HG03520 (cell line): Measurements from ENCODE around the gene AFMID.
"Not testable (repeated sequence)": the region's sequence is repeated elsewhere in the genome, so short reads cannot be mapped to it uniquely, and the experiment has no call there.

Source experiments
- ATAC-seq: cut with Tn5 transposase; IDR thresholded peaks from one replicate; pipeline ENCODE4 v1.9.1; 2021; ENCODE audit warnings: mild to moderate bottlenecking, moderate library complexity; ENCODE audit not compliant: unreplicated experiment

Gene AFMID

DNA sequence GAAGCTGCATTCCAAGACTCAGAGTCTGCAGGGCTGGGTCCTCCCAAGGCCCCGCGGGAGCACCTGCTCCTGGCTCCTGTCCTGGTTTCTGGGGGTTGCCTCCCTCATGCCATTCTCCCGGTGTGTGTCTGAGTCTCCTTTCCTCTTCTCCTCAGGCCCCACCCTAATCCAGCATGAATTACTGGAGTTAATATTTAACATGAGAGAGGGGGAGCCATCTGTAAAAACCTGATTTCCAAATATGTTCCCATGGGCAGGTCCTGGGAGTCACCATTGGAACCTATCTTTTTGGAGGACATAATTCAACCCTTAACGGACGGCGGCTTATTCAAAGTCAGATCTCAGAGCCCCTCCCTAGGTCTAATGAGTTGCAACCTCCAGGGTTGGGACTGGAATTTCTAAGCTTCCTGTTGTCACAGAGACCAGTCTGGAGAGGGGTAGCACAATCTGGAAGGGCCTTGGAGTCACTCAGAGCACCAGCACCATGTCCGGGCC is 35.6 kb upstream of the AFMID start:
- ATAC-seq: no peak

DNA sequence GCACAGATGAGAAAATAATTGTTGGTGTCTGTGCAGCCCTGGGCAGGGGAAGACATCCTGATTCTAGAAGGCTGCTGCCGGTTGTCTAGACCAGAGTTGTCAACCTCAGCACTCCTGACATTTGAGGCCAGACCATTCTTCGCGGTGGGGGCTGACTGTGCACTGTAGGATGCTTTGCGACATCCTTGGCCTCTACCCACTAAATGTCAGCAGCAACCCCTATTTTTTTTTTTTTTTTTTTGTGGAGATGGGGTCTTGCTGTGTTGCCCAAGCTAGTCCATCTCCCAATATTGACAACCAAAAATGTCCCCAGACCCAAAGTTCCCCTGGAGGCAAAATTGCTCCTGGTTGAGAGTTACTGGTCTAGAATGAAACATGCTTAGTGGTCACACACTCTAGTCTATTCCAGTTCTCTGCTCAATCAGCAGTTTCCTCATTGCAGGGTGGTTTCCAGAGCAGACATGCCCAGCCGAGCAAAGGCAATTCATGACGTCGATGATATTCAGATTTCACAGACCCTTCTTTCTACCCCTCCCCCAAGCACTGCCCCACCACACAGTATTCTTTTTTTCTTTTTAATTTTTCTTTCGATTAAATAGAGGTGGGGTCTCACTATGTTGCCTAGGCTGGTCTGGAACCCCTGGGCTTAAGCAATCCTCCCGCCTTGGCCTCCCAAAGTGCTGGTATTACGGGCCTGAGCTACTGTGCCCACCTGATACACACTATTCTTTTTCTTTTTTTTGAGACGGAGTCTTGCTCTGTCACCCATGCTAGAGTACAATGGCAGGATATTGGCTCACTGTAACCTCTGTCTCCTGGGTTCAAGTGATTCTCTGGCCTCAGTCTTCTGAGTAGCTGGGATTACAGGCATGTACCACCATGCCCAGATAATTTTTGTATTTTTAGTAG is 32.0 kb upstream of the AFMID start:
- ATAC-seq: no peak

DNA sequence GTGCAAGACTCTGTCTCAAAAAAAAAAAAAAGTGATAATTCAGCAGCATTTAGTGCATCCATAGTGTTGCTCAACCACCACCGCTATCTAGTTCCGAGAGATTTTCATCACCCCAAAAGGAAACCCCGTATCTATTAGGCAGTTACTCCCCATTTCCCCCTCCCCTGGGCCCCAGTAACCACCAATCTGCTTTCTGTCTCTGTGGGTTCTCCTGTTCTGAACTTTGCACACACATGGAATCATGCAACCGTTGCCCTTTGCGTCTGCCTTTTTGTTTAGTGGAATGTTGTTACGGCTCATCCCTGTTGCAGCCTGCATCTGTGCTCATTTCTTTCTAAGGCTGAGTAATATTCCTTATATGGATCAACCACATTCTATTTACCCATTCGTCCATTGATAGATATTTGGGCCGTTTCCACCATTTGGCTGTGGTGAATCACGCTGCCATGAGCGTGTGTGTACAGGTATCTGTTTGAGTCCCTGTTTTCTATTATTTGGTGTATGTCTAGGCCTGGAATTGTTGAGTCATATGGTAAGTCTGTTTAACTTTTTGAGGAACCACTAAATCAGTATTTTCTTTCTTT is 27.5 kb upstream of the AFMID start:
- no peak for ATAC-seq

DNA sequence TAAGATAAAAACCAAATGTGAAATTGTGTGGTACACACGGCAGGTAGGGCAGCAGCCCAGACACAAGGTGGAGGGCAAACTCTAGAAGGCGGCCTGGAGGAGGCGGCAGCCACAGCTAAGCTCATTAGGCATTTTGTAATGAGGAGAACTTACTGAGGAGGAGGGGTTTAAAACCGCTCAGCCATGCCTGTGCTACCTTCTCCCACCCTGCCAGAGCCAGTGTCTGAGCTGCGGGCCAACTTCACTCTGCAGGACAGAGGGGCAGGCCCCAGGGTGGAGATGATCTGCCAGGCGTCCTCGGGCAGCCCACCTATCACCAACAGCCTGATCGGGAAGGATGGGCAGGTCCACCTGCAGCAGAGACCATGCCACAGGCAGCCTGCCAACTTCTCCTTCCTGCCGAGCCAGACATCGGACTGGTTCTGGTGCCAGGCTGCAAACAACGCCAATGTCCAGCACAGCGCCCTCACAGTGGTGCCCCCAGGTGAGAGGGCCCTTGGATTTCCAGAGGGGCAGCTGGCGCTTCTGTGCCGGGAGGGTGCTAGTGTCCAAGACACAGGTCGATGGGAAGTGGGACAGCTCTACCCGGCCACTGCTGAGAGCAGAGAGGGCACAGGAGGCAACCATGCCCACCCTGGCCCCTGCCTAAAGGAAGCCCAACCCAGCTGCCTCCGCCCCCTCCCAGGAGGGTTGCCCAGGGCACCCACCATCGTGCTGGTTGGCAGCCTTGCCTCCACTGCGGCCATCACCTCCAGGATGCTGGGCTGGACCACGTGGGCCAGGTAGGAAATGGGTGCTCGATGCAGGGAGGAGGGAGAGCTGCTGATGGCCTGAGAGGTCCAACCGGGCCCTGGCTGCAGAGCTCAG is 23.0 kb upstream of the AFMID start:
- no peak for ATAC-seq

DNA sequence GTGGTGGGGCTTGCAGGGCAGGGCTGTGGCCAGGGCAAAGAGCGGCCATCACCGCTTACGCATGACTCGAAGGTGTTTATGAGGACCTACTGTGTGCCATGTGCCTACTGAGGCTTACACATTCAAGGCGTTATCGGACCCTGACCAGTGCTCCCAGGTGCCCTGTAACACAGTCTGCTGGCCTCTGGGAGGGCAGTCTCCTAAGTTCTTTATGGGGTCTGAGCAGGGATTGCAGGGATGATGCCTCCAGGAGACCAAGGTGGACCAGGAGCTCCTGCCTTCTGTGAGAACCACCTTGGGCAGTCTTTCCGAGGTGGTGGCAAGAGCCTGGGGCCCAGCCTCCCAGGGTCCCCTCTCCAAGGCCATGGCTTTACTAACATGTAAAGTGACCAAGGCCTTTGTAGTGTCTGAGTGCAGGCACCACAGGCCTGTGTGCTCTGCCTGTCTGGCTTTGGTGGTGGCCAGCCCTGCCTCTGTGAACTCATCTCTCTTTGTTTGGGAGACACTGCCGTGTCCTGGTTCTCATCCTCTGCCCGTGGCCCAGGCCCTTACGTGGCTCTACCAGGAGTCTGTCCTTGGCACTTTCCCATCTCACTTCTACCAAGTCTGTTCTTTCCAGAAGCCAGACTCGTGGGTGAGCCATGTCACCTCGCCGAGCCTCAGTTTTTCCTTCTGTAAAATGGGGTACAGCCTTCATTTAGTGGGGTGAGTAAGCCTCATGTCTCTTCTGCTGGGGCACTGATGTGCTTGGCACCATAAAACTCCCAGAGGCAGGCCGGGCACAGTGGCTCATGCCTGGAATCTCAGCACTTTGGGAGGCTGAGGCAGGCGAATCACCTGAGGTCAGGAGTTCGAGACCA is 22.2 kb upstream of the AFMID start:
- no peak for ATAC-seq

DNA sequence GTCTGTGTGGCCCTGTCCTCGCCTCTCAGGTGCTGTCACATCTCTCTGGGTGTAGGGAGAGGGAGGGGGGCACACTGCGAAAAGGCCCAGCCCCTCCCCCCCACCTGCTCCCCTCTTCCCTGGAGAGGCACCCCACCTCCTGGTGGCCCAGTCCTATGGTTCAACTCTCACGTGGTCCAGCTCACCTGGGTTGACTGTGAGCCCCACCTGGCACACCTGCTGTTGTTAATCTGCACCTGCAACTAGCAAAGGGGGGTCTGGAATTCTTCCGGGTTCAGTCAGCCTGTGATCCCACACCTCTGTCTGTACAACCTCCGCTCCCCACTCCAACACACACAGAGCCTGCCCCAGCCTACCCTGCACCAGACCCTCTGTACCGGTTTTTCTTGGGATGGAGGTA is 20.7 kb upstream of the AFMID start:
- no peak for ATAC-seq

DNA sequence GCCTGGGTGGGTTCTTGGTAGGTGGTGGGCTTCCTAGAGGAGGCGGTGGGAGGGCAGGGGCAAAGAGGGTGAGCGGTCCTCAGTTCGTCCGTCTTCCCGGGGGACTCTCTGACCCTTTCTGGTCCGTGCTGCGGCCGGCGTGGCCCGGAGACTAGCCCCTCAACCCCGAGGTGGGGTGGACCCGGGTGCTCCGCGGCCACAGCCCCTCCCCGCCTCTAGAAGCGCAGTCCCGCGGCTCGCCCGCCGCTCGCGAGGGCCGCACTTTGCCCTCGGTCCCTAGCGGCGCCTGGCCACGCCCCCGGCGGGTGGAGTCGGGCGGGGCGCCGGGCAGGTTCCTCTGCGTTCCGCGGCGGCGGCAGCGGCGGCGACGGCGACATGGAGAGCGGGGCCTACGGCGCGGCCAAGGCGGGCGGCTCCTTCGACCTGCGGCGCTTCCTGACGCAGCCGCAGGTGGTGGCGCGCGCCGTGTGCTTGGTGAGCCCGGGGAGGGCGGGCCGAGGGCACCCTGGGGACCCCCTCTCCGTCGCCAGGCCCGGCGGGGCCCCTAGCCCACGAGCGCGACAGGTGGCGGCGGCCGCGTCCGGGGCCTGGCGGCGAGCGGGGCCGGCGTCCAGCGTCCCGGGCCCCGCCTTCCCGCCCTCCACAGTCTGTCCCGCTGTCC is 18.8 kb upstream of the AFMID start, which contains the start of gene SYNGR2:
TSS of gene SYNGR2 (plus strand) at position 340 of the 661 bp plus-strand sequence. CDS start at position 376, 36 bp downstream.
- ATAC-seq: peak; percentile 44

DNA sequence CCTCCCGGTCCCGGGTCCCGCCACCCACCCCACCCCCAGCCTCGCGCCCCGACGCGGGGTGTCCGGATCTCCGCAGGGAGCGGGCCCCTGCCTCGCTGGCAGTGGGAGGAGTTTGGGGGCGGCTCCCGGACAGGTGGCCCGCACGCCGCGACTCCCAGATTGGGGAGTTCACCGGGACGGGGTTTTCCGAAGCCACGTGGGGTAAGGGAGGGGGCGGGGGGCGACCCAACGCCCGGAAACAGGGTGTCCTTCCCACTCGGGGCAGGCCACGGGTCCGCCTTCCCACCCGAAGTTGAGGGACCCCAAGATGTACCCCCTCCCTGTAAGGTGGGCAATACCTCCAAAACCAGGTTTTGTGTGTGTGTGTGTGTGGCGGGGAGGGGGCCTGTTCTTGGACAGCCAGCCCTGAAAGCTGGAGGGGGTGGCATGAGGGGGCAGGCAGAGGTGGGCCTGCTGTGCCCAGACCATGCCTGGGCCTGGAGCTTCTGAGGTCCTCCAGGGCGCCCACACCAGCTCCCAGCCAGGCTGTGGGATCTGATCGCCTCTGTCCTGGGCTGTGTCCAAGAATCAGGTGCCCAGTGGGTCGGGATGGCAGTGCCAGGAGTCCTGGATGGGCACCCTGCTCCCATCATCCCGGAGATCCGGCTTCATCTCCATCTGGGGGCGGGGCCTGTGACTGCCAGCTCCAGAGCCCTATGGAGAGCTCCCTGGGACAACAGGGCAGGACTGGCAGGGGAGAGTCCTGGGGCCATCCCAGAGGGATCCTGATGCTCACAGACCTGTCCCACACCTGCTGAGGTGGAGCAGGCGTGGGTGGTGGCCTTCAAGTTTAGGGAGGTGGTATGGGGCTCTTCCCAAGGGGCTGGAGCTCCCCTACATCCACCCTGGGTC is 18.0 kb upstream of the AFMID start:
- ATAC-seq: peak; percentile 18

DNA sequence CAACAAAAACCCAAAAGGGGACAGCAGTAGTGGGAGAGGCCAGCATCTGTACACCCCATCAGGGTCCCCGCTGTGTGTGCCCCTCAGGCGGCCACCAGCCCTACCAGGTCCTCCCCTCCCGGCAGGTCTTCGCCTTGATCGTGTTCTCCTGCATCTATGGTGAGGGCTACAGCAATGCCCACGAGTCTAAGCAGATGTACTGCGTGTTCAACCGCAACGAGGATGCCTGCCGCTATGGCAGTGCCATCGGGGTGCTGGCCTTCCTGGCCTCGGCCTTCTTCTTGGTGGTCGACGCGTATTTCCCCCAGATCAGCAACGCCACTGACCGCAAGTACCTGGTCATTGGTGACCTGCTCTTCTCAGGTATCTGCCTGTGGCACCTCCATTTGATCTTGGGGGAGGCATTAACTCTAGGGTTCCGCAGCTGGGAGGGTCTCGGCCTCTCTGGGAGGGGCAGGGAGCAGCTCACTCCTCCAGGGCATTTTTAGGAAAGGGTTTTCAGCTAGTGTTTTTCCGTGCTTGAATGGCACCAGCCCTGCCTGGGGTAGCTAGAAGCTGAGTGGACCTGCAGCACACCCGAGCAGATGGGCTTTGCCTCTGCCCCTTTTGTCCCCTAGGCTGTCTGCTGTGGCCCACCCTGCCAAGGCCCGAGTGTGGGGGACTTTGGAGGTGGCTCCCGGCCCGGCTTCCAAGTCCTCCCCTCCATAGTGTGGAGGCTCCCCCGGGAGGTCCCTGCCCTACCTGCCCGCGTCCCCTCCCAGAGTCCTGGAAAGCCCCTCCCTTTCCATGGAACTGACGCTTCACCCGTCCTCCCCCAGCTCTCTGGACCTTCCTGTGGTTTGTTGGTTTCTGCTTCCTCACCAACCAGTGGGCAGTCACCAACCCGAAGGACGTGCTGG is 16.2 kb upstream of the AFMID start:
- no peak for ATAC-seq

DNA sequence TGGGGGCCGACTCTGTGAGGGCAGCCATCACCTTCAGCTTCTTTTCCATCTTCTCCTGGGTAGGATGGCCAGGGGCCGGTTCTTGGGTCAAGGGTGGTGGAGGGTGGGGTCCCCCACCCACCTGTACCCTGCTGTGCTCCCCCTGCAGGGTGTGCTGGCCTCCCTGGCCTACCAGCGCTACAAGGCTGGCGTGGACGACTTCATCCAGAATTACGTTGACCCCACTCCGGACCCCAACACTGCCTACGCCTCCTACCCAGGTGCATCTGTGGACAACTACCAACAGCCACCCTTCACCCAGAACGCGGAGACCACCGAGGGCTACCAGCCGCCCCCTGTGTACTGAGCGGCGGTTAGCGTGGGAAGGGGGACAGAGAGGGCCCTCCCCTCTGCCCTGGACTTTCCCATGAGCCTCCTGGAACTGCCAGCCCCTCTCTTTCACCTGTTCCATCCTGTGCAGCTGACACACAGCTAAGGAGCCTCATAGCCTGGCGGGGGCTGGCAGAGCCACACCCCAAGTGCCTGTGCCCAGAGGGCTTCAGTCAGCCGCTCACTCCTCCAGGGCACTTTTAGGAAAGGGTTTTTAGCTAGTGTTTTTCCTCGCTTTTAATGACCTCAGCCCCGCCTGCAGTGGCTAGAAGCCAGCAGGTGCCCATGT is 15.4 kb upstream of the AFMID start:
- not testable (repeated sequence) for ATAC-seq

DNA sequence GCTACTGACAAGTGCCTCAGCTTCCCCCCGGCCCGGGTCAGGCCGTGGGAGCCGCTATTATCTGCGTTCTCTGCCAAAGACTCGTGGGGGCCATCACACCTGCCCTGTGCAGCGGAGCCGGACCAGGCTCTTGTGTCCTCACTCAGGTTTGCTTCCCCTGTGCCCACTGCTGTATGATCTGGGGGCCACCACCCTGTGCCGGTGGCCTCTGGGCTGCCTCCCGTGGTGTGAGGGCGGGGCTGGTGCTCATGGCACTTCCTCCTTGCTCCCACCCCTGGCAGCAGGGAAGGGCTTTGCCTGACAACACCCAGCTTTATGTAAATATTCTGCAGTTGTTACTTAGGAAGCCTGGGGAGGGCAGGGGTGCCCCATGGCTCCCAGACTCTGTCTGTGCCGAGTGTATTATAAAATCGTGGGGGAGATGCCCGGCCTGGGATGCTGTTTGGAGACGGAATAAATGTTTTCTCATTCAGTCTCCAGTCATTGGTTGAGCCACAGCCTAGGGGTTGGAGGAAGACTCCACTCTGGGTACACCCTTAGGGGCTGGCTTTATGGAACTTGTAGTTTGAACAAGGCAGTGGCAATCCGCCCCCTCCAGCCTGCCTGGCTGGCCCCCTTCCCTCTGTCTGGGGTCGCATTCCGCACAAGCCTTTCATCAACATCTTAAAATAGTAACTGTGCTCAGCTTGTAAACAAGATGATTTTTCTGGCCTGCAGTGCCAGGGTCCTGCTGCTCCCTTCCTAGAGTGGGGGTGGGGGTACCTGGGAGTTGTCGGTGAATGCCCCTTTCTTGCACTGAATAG is 14.7 kb upstream of the AFMID start:
- no peak for ATAC-seq

DNA sequence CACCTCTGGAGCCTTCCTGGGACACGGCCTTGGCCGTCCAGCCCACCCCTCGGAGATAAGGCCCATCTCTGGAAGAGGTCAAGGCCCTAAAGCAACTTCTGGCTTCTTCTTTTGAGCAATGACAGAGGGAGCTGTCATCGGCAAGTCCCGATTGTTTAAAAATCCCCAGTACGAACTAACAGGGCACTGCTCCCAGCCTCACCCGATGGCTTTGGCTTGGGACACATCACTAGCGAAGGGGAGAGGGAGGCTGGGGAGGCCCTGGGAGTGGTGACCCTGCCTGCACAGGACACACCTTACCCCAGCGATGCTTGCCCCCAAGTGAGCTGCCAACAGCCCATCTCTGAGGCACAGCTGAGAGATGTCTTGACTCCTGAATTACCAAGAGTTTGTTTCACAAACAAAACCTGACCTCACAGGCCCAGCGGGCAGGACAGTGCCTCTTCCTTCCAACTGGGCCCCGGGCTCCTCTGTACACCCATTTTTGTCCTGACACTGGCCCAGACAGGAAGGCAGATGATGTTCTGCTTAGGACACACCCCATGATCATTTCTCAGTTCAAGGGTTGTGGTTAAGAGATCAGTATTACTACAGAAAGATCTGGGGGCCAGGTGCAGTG is 14.0 kb upstream of the AFMID start:
- no peak for ATAC-seq

DNA sequence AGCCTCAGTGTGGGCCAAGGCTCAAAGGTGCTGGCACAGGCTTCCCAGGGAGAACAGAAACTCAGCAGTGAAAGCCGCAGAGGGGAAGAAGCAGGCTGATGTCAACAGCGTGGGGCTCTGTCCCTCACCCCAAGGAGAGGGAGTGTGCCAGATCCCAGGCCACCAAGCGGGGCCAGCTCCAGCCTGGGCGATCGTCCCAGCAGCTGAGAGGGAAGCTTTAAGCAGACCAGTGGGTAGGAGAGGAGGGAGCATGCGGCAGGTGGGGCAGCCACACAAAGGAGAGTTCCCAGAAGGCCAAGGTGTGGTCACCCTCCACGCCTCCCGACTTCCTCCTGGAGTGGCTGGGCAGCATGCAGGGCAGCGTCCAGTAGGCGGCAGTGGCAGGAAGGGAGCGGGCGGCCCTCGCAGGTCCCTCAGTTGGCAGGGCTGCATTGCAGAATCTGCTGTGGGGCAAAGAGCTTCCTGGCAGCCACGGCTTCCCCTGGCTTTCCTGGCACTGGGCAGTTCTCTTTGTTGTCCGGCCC is 12.8 kb upstream of the AFMID start:
- no peak for ATAC-seq

DNA sequence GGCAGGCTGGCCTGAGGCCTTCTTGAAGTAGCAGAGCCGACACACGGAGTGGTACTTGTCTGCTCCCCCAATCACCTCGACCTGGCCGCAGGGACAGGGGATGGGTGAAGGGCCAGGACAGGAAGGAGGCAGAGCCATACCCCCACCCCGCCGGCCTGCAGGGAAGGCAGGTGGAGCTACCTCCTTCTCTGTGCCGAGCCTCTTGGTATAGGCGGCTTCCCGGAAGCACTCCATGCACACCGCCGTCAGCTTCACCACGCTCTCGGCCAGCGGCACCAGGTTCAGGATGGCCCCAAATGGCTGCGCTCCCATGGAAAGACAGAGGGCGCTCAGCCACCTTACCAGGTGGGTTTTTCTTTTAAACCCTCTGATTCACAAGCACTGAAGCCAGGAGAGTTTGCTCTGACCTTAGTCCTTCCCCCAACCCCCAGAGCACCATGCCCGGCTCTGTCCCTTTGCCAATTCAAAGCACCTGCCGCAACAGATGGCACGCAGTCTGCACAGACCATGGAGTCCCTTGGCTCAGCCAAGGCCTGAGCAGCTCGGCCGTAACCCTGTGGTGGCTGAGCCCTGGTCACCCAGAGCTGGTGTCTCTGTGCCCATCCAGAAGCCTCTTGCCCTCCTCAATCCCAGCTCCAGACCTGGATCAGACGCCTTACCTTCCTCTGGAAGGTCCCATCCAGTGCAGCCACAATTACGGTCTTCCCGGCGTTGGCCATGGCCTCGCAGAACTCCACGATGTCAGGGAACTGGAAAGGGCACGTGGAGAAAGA is 12.1 kb upstream of the AFMID start:
- no peak for ATAC-seq

DNA sequence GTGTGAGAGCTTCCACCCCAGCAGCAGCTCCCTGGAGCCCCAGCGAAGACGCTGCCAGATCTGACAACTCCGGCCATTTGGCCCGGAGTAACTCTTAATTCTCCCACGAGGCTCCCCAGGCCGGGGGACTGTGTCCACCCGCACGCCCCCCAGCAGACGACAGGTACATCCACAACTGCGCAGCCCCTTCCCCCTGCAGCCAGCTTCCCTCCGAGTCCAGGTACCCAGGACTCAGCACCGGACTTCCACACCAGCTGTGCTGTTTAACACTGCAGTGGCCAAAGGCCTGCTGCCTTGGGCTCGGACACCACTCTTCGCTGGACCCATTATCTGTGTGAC is 11.6 kb upstream of the AFMID start:
- no peak for ATAC-seq
